ENCODE data around the gene CDK12. TPM values are rescaled to one million over a fixed set of nuclear protein-coding genes. Genes with fewer than 3 reads are reported as not detected.

The CDK12 gene
- polyA plus RNA-seq, 2 of the 4 experiments (the other 2 are of a cell fraction): 36.7 to 42.1 TPM

- under 1% methylated on average over 36 of the region's 37 CpGs for WGBS (ENCODE audit: missing lambda C conversion rate)
- peak; percentile 36 for FAIRE-seq
- ATAC-seq: peak; percentile 98 to 99
- H3K4me3 ChIP-seq: peak within 1 kb of the TSS; percentile 72
- ChIA-PET CTCF (interaction anchor here (0.6 to 3.0 kb wide), 10 partner anchors 9 to 689 kb away, joined by 3 to 13 read pairs (median 3); partner anchors contain the start of genes CASC3 and CDK12), POLR2A (interaction anchor here (0.6 to 3.5 kb wide), 26 partner anchors 8 to 768 kb away, joined by 3 to 133 read pairs (median 4); partner anchors contain the start of genes CDK12, FBXL20 and RPL19)
- peak within 1 kb of the TSS; percentile 98 for H3K4me2 ChIP-seq
- H3K9me3 ChIP-seq: no peaks in the 10 kb centered on the region
- DNase-seq (ENCODE audit: low read depth in 1 of 2, low spot score in 1 of 2): peak; percentile 99 to 100
- TF ChIP-seq CBX8 (IDR thresholded peaks at IDR 0.05): no peak
- TF ChIP-seq CHD2 (IDR thresholded peaks at IDR 0.05; ENCODE audit: low read length, partially characterized antibody): peak; percentile 97
- TF ChIP-seq MAZ (IDR thresholded peaks at IDR 0.05; ENCODE audit: borderline replicate concordance, low read depth, low read length): 0 out of 2 replicates have a peak, but pooled peaks have one; percentile 34
- TF ChIP-seq MAX (IDR thresholded peaks at IDR 0.05): peak; percentile 86
- TF ChIP-seq TP53 (CRISPR knock-in tag; IDR thresholded peaks at IDR 0.05): no peak
- TF ChIP-seq CHD4 (IDR thresholded peaks at IDR 0.05; ENCODE audit: borderline replicate concordance): no peak
- TF ChIP-seq, protein P1, sequence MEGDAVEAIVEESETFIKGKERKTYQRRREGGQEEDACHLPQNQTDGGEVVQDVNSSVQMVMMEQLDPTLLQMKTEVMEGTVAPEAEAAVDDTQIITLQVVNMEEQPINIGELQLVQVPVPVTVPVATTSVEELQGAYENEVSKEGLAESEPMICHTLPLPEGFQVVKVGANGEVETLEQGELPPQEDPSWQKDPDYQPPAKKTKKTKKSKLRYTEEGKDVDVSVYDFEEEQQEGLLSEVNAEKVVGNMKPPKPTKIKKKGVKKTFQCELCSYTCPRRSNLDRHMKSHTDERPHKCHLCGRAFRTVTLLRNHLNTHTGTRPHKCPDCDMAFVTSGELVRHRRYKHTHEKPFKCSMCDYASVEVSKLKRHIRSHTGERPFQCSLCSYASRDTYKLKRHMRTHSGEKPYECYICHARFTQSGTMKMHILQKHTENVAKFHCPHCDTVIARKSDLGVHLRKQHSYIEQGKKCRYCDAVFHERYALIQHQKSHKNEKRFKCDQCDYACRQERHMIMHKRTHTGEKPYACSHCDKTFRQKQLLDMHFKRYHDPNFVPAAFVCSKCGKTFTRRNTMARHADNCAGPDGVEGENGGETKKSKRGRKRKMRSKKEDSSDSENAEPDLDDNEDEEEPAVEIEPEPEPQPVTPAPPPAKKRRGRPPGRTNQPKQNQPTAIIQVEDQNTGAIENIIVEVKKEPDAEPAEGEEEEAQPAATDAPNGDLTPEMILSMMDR (IDR thresholded peaks at IDR 0.05): no peak
- peak; percentile 94 for TF ChIP-seq REST (IDR thresholded peaks at IDR 0.05)
- TF ChIP-seq NFE2L2 (conservative IDR thresholded peaks at IDR 0.05; ENCODE audit: low read length): no peak
- TF ChIP-seq PHF8 (IDR thresholded peaks at IDR 0.05; ENCODE audit: borderline replicate concordance, low read depth): peak; percentile 81; the same call in 1 of the 2 replicates
- no peak for TF ChIP-seq ZNF302 (CRISPR knock-in tag; IDR thresholded peaks at IDR 0.05)
- TF ChIP-seq GATA3 (IDR thresholded peaks at IDR 0.05; ENCODE audit: borderline replicate concordance): peak; percentile 94
- TF ChIP-seq, protein P2, sequence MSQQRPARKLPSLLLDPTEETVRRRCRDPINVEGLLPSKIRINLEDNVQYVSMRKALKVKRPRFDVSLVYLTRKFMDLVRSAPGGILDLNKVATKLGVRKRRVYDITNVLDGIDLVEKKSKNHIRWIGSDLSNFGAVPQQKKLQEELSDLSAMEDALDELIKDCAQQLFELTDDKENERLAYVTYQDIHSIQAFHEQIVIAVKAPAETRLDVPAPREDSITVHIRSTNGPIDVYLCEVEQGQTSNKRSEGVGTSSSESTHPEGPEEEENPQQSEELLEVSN (IDR thresholded peaks at IDR 0.05; ENCODE audit: borderline replicate concordance, low read depth): peak; percentile 75; the same call in 1 of the 2 replicates
- TF ChIP-seq, protein P3, sequence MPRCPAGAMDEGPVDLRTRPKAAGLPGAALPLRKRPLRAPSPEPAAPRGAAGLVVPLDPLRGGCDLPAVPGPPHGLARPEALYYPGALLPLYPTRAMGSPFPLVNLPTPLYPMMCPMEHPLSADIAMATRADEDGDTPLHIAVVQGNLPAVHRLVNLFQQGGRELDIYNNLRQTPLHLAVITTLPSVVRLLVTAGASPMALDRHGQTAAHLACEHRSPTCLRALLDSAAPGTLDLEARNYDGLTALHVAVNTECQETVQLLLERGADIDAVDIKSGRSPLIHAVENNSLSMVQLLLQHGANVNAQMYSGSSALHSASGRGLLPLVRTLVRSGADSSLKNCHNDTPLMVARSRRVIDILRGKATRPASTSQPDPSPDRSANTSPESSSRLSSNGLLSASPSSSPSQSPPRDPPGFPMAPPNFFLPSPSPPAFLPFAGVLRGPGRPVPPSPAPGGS (IDR thresholded peaks at IDR 0.05): peak; percentile 75; the same call in 2 of the 3 replicates
- TF ChIP-seq POLR2A (IDR thresholded peaks at IDR 0.05; ENCODE audit: low read length): peak; percentile 78
- no peak for TF ChIP-seq RNF2 (IDR thresholded peaks at IDR 0.05; ENCODE audit: borderline replicate concordance, low read depth)
- TF ChIP-seq RFX5 (IDR thresholded peaks at IDR 0.05): 0 out of 2 replicates have a peak, but pooled peaks have one; percentile 23
- TF ChIP-seq KDM5A (IDR thresholded peaks at IDR 0.05): peak; percentile 98
- peak; percentile 79 to 87 for TF ChIP-seq JUN (IDR thresholded peaks at IDR 0.05)
- no peak for TF ChIP-seq SMC3 (IDR thresholded peaks at IDR 0.05)
- TF ChIP-seq HOXA7 (CRISPR knock-in tag; IDR thresholded peaks at IDR 0.05): no peak
- peak in 1 of 2 experiments; percentile 59; a peak in 2 of 4 replicates for TF ChIP-seq CEBPB (IDR thresholded peaks at IDR 0.05)
- no peak for TF ChIP-seq ZC3H11A (IDR thresholded peaks at IDR 0.05)
- H3K4me1 ChIP-seq: peaks cover 21% of the 10 kb centered on the region; the same call in 2 of the 3 replicates
- H3K27ac ChIP-seq: peak within 1 kb of the TSS; percentile 88 to 92
Observed at GRCh38 chr17:39450847-39451581, 10.3 kb upstream of the CDK12 start, which contains the start of gene MED1. MED1 (minus strand) TSS chr17:39451263; CDS start chr17:39451062, 201 bp downstream.
